ENCODE results near the gene RPS15. TPM values are rescaled to one million over a fixed set of nuclear protein-coding genes. Genes with fewer than 3 reads are reported as not detected.

RPS15 gene
- total RNA-seq, 1 donor = 318 TPM

GRCh38 chr19:1445932-1446712 lies 7.9 kb downstream of the RPS15 start:
- no peak for TF ChIP-seq CTCF (IDR thresholded peaks at IDR 0.05; ENCODE audit: extremely low read depth, low read depth, low read length)
- H3K79me2 ChIP-seq (ENCODE audit: insufficient read depth, low read length) = peaks cover 9% of the 10 kb centered on the region
- peaks cover 3% of the 10 kb centered on the region for H3K4me1 ChIP-seq (ENCODE audit: insufficient read depth, low read length)
- peaks cover 52% of the 10 kb centered on the region for H4K20me1 ChIP-seq (ENCODE audit: insufficient read depth, low read length)
- peak; percentile 92 for DNase-seq (ENCODE audit: insufficient read length, low spot score, missing footprints)
- no peak overlapping the region for H3K27ac ChIP-seq (ENCODE audit: low read depth, low read length)
- H2AFZ ChIP-seq (ENCODE audit: low read length) = no peak overlapping the region
- peaks cover 22% of the 10 kb centered on the region for H3K36me3 ChIP-seq (ENCODE audit: insufficient read depth, low read length)
- H3K4me2 ChIP-seq (ENCODE audit: insufficient read depth, low read length) = no peak overlapping the region
- peaks cover 52% of the 10 kb centered on the region for H3K27me3 ChIP-seq (ENCODE audit: insufficient read depth, low read length)
- H3K4me3 ChIP-seq (ENCODE audit: insufficient read depth, low read length) = no peak overlapping the region
- no peaks in the 10 kb centered on the region for H3K9me3 ChIP-seq (ENCODE audit: low read depth, low read length)

- Histone ChIP-seq H3K79me2 (ENCODE audit: insufficient read depth, low read length) (peaks cover 2% of the 10 kb centered on the region), H2AFZ (ENCODE audit: low read length) (no peak overlapping the region), H3K9me3 (ENCODE audit: low read depth, low read length) (no peaks in the 10 kb centered on the region), H4K20me1 (ENCODE audit: insufficient read depth, low read length) (peaks cover 44% of the 10 kb centered on the region), H3K4me1 (ENCODE audit: insufficient read depth, low read length) (peaks cover 3% of the 10 kb centered on the region), H3K27ac (ENCODE audit: low read depth, low read length) (no peak overlapping the region), H3K36me3 (ENCODE audit: insufficient read depth, low read length) (peaks cover 14% of the 10 kb centered on the region), H3K4me2 (ENCODE audit: insufficient read depth, low read length) (no peak overlapping the region), H3K4me3 (ENCODE audit: insufficient read depth, low read length) (no peak overlapping the region), H3K27me3 (ENCODE audit: insufficient read depth, low read length) (peaks cover 60% of the 10 kb centered on the region)
- DNase-seq (ENCODE audit: insufficient read length, low spot score, missing footprints) = peak; percentile 93
- no peak for TF ChIP-seq CTCF (IDR thresholded peaks at IDR 0.05; ENCODE audit: extremely low read depth, low read depth, low read length)
Measured at GRCh38 chr19:1446713-1447481, 8.7 kb downstream of the RPS15 start.

GRCh38 chr19:1447504-1447903 lies 9.3 kb downstream of the RPS15 start:
- Histone ChIP-seq H3K27ac (ENCODE audit: low read depth, low read length) (no peak overlapping the region), H3K9me3 (ENCODE audit: low read depth, low read length) (no peaks in the 10 kb centered on the region), H3K36me3 (ENCODE audit: insufficient read depth, low read length) (peaks cover 8% of the 10 kb centered on the region), H3K4me1 (ENCODE audit: insufficient read depth, low read length) (peaks cover 3% of the 10 kb centered on the region), H2AFZ (ENCODE audit: low read length) (no peak overlapping the region), H3K27me3 (ENCODE audit: insufficient read depth, low read length) (peaks cover 66% of the 10 kb centered on the region), H3K79me2 (ENCODE audit: insufficient read depth, low read length) (no peaks in the 10 kb centered on the region), H3K4me2 (ENCODE audit: insufficient read depth, low read length) (no peak overlapping the region), H3K4me3 (ENCODE audit: insufficient read depth, low read length) (no peak overlapping the region), H4K20me1 (ENCODE audit: insufficient read depth, low read length) (peaks cover 41% of the 10 kb centered on the region)
- peak; percentile 84 for DNase-seq (ENCODE audit: insufficient read length, low spot score, missing footprints)
- TF ChIP-seq CTCF (IDR thresholded peaks at IDR 0.05; ENCODE audit: extremely low read depth, low read depth, low read length) = no peak

GRCh38 chr19:1447944-1448343 lies 9.7 kb downstream of the RPS15 start:
- H3K27me3 ChIP-seq (ENCODE audit: insufficient read depth, low read length) = peaks cover 71% of the 10 kb centered on the region
- H3K27ac ChIP-seq (ENCODE audit: low read depth, low read length) = no peak overlapping the region

More at GRCh38 chr19:1447944-1448343, 9.7 kb downstream of the RPS15 start:
- H3K79me2 ChIP-seq (ENCODE audit: insufficient read depth, low read length) = no peaks in the 10 kb centered on the region
- TF ChIP-seq CTCF (IDR thresholded peaks at IDR 0.05; ENCODE audit: extremely low read depth, low read depth, low read length) = no peak
- H3K9me3 ChIP-seq (ENCODE audit: low read depth, low read length) = no peaks in the 10 kb centered on the region
- no peak overlapping the region for H3K4me3 ChIP-seq (ENCODE audit: insufficient read depth, low read length)
- H3K4me1 ChIP-seq (ENCODE audit: insufficient read depth, low read length) = peaks cover 3% of the 10 kb centered on the region
- peaks cover 39% of the 10 kb centered on the region for H4K20me1 ChIP-seq (ENCODE audit: insufficient read depth, low read length)
- no peak for DNase-seq (ENCODE audit: insufficient read length, low spot score, missing footprints)
- peaks cover 4% of the 10 kb centered on the region for H3K36me3 ChIP-seq (ENCODE audit: insufficient read depth, low read length)
- H2AFZ ChIP-seq (ENCODE audit: low read length) = no peak overlapping the region
- no peak overlapping the region for H3K4me2 ChIP-seq (ENCODE audit: insufficient read depth, low read length)
